Bronchial smooth muscle cell (primary cell): ENCODE results near the gene PHLDA2. TPM values are rescaled to one million over a fixed set of nuclear protein-coding genes. Genes with fewer than 3 reads are reported as not detected.

ENCODE experiments used
- total RNA-seq: library from RNA; depleted of rRNA; stranded (reverse); fragments of >200 nt; gene quantifications from 2 replicates; pipeline ENCODE4 v1.2.1, GENCODE V29; 2014

Gene PHLDA2, protein sequence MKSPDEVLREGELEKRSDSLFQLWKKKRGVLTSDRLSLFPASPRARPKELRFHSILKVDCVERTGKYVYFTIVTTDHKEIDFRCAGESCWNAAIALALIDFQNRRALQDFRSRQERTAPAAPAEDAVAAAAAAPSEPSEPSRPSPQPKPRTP
- total RNA-seq: 0.52 and 1.7 TPM in 2 replicates

GRCh38 chr11:2928605-2929530 lies at the start of gene PHLDA2:
Gene PHLDA2 (minus strand): TSS chr11:2929420. CDS start chr11:2929364, 56 bp downstream.

DNA sequence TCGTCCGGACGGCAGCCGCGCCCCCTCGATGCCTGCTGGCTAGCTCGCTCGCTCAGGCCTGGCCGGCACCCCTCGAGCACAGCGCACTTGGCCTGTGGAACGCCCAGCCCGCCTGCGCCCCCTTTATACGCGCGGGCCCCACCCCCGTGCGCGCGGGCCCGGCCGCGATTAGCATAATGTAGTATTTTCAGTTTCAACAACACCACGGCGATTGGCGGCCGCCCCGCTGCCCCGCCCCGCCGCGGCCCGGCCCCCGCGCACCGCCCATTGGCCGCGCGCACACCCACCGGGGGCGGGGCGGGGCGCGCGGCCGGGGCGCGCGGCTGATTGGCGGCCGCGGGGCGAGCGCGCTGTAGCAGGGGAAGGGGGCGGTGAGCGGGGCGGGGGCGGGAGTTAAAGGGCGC lies 43.5 kb downstream of the PHLDA2 start, which contains the start of gene CDKN1C:
Gene CDKN1C, minus strand, starts transcription at position 98 of the 404 bp plus-strand sequence. CDS start 319 bp downstream, outside the sequence.

Other genes with a start within 250 kb of the PHLDA2 start
- 3.9 and 6.3 TPM in 2 replicates for gene KCNQ1OT1, start 229.4 kb downstream of the PHLDA2 start, total RNA-seq
- gene CDKN1C, start 43.6 kb downstream of the PHLDA2 start, total RNA-seq: 23.2 and 98.4 TPM in 2 replicates
- gene NAP1L4, start 62.9 kb upstream of the PHLDA2 start, total RNA-seq: 110 and 130 TPM in 2 replicates
- 47.9 and 51.2 TPM in 2 replicates for gene CARS1, start 128.0 kb upstream of the PHLDA2 start, total RNA-seq
- gene OSBPL5, start 235.9 kb upstream of the PHLDA2 start, total RNA-seq: 42.9 and 47.0 TPM in 2 replicates